IPS-18c (cell line): Measurements from ENCODE around the gene TSPAN32.

ENCODE experiments used
- H3K4me3 ChIP-seq: 2 replicates; pipeline ENCODE4 v1.7.0; 2013; ENCODE audit warnings: low read depth, mild to moderate bottlenecking, low read length, moderate library complexity; ENCODE audit not compliant: insufficient read depth
- H3K9me3 ChIP-seq: one replicate; pipeline ENCODE4 v1.6.1; 2013; ENCODE audit warnings: mild to moderate bottlenecking, low read length, moderate library complexity; ENCODE audit not compliant: control insufficient read depth, insufficient read depth

The TSPAN32 gene

DNA sequence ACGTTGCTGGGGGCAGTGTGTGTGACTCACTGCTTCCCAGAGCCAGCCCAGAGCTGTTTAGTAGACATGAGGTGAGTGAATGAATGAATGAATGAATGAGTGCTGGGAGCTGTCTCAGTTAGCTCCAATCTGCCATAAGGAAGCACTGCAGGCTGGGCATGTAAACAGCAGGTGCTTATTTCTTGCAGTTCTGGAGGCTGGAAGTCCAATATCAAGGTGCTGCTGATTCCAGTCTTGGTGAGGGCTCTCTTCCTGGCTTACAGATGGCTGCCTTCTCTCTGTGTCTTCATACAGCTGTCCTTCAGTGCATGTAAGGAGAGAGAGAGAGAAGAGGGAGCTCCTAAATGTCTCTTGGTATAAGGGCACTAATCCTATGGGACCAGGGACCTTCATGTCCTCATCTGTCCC, 4.2 kb upstream of the TSPAN32 start:
- no peak overlapping the region for H3K4me3 ChIP-seq
- no peaks in the 10 kb centered on the region for H3K9me3 ChIP-seq

GRCh38 chr11:2298131-2298794, 3.5 kb upstream of the TSPAN32 start:
- Histone ChIP-seq H3K4me3 (no peak overlapping the region), H3K9me3 (no peaks in the 10 kb centered on the region)

DNA sequence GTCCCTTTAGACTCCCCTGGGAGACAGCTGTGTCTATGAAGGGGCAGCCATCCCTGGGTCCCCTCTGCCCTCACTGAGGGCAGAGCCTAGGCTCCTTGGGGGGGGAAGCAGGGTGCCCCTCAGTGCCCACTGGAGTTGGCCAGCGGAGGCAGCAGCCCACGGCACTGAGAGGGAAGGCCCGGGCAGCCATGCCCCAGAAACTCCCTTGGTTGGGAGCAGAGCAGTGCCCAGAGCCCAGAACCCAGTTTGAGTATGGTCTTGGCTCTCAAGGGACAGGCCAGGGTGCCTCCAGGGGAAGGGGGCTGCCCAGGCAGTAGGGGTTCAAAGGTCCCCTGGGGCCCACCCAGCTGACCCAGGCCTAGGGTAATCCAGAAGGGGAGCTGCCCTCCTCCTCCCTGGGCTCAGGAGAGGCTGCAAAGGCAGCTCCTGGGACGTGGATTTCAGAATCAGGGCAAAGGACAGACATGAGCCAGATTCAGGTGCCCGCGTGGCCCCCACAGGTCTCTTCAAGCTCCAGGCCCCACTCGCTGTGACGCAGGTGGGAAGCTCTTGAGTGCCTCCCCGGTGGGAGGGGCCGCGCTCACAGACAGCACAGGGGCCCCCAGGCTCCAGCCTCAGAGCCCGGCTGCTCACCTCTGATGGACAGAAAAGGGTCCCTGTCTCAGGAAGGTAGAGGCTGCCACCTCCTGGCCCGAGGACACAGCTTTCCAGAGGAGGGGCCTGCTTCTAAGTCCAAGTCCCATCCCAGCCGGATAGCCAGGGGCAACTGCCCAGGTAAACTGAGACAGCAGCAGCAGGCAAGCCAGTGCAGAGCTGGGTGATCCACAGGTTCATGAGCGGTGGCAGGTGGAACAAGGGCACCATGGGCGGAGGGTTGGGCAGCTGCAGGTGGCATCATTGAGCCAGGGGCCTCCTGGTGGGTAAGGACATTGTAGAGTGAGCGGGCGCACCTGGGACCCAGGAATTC, 2.7 kb upstream of the TSPAN32 start:
- Histone ChIP-seq H3K4me3 (no peak overlapping the region), H3K9me3 (no peaks in the 10 kb centered on the region)

DNA sequence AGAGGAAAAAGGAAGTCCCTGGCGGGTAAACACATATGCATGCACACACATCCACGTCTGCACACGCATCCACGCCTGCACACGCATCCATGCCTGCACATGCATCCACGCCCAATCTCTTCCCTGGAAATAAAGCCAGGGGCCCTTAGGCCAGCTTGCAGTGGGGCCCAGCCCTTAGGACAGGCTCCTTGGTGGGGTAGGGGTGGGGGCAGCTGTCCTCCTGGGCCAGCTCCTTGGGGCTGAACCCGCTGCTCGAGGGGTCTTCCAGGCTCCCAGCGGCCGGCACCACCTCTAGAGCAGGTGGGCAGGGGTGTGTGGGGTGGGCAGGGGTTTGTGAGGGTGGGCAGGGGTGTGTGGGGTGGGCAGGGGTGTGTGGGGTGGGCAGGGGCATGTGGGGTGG, 2.0 kb upstream of the TSPAN32 start:
- H3K9me3 ChIP-seq, result no peaks in the 10 kb centered on the region
- H3K4me3 ChIP-seq, result no peak overlapping the region

DNA sequence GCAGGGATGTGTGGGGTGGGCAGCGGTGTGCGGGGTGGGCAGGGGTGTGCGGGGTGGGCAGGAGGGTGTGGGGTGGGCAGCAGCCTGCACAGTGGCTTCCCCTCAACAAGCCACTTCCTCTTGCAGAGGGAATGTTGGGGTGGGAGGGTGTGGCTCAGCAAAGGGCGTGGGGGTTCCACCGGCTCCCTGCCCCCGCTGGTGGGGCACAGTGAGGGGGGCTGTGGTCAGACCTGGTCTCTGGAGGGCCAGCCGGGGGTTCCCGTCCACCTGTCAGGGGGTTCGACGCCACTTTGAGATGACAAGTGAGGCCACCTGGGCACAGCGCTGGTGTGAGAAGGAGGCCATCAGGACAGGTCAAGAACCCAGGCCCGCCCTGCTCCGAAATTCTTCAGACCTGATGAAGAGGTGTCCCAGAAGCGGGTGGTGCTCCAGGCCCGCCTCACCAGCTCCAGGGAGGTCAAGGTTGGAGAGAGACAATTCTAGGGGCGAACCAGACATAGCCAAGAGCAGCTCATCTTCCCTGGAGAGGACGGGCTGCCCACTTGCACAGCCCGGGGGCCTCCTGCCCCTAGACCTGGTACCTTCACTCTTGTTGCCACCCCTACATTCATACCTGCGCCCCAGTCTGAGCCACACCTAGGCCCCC, 1.4 kb upstream of the TSPAN32 start:
- H3K9me3 ChIP-seq, result no peaks in the 10 kb centered on the region
- H3K4me3 ChIP-seq, result no peak overlapping the region

- no peak overlapping the region for H3K4me3 ChIP-seq
- H3K9me3 ChIP-seq, result no peaks in the 10 kb centered on the region
Observed at GRCh38 chr11:2300936-2301630, 730 bp upstream of the TSPAN32 start.

DNA sequence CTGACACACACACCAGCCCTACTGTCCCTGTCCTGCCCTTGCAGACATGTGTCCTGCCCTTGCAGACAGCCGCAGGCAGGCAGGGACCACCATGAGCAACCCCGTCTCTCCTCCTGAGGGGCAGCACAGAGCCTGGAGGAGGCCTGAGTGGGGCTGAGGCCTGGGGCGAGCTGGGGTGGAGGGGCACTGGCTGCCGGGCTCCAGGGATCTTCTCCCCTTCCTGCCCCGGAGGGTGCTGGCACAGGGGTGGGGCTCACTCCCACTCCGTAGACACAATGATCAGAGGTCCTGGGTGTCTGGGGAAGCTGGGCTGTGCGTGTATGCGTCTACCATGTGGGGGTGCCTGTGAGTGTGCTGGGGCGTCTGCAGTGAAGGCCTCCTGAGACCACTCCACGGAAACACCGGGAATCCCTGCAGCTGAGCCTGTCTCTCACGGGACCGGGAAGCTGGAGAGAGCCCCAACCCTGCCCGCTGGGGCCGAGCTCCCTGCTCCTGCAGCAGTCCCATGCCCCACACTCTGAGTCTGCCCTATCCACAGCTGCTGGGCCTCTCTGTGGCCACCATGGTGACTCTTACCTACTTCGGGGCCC, 588 bp downstream of the TSPAN32 start:
- Histone ChIP-seq H3K4me3 (no peak overlapping the region), H3K9me3 (no peaks in the 10 kb centered on the region)

DNA sequence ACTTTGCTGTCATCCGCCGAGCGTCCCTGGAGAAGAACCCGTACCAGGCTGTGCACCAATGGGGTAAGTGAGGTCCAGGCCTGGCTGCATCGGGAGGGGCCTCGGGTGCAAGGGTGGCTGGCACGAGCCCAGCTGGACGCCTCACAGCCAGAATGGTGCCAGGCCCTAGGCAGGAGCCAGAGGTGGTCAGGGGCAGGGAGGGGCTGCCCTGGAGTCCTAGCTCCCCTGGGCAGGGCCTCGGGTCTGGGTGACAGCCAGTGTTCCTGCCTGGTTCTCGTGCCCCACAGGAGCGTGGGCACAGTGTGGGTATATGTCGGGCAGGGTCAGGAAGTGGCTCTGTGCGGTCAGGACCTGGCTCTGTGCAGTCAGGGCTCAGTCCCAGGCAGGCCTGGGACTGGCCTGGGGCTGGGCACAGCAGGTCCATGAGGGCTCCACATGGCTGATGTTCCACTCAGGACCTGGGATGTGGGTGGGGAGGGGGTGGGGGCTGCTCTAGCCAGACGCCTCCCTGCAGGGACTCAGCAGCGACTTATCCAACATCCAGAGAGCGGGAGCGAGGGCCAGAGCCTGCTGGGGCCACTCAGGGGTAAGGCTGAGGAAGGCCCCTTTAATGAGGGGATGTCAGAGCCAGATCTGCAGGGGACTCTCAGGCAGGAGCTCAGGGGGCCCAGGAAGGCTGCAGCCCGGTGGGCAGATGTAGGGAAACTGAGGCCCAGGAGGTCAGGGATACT, 1.2 kb downstream of the TSPAN32 start:
- Histone ChIP-seq H3K9me3 (no peaks in the 10 kb centered on the region), H3K4me3 (no peak overlapping the region)

DNA sequence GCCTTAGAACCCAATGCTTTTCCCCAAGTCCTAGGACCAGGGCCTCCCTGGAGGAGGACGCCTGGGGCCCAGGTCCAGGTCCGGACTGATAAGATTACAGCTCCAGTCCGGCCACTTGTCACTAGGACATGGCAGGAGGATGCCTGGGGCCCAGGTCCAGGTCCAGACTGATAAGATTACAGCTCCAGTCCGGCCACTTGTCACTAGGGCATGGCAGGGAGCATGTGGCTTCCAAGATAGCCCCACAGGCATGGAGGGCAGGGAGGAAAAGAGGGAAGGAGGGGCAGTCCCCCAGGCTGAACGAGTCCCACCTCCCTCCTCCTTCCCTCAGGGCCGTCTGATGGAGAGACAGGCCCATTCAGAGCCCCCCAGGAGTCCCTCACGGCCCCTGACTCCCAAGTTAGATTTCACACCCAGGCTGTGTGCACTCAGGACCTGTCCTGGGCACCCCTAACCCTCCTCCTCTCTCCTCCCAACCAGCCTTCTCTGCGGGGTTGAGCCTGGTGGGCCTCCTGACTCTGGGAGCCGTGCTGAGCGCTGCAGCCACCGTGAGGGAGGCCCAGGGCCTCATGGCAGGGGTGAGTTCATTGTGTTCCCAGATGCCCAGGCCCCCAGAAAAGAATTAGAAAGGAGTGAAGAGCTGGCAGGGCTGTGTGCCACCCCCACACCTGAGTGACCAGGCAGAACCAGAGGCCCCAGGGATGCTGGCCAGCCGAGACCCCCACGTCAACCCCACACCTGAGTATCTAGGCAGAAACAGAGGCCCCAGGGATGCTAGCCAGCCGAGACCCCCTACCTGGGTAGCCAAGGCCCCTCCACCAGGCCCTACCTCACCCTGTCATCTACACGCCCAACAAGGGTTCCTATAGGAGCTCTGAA, 2.1 kb downstream of the TSPAN32 start:
- Histone ChIP-seq H3K4me3 (no peak overlapping the region), H3K9me3 (no peaks in the 10 kb centered on the region)

- Histone ChIP-seq H3K9me3 (no peaks in the 10 kb centered on the region), H3K4me3 (no peak overlapping the region)
Observed at GRCh38 chr11:2304506-2305139, 2.8 kb downstream of the TSPAN32 start.

DNA sequence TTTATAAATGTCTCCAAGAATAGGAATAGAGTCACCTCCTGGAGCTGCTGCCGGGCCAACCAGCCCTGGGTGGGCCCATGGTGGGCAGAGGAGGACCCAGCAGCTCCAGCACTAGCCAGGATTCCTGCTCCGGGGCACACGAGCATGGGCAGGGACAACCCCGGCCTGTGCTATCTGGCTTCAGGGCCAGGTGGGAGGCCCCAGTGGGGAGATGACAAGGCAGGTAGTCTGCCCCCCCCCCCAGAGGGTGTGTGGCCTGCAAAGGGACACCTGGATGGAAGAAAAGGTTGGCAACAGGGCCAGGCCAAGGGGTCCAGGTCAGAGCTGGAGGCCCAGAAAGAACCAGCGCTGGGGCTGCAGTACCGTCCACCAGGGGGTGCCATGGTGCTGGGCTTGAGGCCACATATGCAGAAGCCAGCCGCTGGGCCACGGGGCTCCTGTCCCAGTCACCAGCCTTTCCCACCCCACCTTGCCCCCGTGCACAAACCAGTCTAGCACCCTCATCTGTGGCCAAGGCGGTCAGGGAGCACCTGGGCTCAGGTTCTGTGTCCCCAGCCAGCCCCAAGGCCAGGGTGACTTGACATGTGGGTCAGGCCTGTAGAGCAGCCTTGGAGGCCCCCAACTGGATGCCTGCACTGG, 3.4 kb downstream of the TSPAN32 start:
- Histone ChIP-seq H3K4me3 (no peak overlapping the region), H3K9me3 (no peaks in the 10 kb centered on the region)

DNA sequence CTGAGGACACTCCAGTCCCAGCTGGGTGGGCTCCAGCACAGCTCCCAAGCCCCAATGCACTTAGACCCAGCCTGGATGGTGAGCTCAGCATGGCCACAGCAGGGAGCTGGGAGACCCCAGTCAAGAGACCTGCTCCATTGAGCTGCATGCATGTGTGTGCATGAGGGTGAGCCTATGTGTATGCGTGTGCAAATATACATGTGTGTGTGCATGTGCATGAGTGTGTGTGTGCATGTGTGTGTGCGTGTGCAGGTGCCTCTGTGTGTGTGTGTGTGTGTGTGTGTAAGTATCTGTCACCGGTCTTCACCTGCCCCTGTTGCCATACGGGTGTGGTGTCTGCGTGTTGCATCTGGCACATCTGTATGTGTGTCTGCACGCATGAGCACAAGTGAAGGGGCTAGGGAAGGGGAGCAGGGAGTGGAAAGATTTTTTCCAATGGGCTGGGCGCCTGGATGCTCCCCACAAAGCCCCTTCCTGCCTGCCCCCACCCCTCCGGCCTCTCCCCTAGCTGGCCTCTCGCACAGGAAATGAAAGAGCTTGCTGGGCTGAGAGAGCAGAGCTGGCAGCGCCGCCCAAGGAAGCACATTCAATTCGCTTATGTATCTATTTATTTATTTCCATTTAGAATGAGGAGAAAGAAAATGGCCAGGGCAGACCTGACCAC, 4.1 kb downstream of the TSPAN32 start:
- Histone ChIP-seq H3K9me3 (no peaks in the 10 kb centered on the region), H3K4me3 (no peak overlapping the region)

GRCh38 chr11:2306452-2306823, 4.6 kb downstream of the TSPAN32 start:
- H3K4me3 ChIP-seq, result no peak overlapping the region

DNA sequence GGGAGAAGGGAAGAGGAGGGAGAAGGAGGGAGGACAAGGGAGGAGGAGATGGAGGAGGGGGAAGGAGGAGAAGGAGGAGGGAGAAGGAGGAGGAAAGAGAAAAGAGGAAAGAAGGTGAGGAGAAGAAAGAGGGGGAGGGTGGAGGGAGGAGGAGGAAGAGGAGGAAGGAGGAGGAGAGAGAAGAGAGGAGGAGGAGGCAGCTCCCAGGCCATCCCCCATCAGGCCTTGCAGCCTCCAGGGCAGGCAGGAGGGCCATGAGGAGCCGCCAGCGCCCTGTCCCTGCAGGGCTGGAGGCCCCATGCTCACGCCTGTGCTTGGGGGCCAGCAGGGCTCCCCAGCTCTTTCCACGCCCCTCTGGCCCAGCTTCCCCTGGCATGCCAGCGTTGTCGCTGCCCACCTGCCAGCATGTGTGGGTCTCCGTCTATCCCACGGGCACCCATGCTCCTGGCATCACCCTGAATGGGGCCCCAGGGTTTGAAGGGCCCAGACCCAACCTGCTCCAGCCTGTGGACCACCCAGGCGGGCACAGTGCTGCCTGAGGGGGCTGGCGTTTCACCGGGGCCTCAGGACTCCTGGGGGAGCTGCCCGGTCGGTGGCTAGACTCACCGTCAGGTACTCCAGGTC, 5.2 kb downstream of the TSPAN32 start:
- no peak overlapping the region for H3K4me3 ChIP-seq
- H3K9me3 ChIP-seq, result no peaks in the 10 kb centered on the region

More at GRCh38 chr11:2306452-2306823, 4.6 kb downstream of the TSPAN32 start:
- no peaks in the 10 kb centered on the region for H3K9me3 ChIP-seq
